GM19351 (cell line): ENCODE measurements around the gene ALG12.

Experiments
- ATAC-seq: cut with Tn5 transposase; IDR thresholded peaks from one replicate; pipeline ENCODE4 v1.9.1; 2021; ENCODE audit warnings: mild to moderate bottlenecking, moderate library complexity; ENCODE audit not compliant: unreplicated experiment

Gene ALG12

GRCh38 chr22:49913446-49913845 is 4.8 kb downstream of the ALG12 start:
- no peak for ATAC-seq

- no peak for ATAC-seq
Observed at GRCh38 chr22:49913026-49913425, 5.2 kb downstream of the ALG12 start.

GRCh38 chr22:49911881-49912625 is 6.2 kb downstream of the ALG12 start:
- no peak for ATAC-seq

GRCh38 chr22:49910229-49911155 is 7.7 kb downstream of the ALG12 start:
- ATAC-seq: no peak

- ATAC-seq: no peak
Observed at GRCh38 chr22:49909476-49910205, 8.6 kb downstream of the ALG12 start.

- no peak for ATAC-seq
Observed at GRCh38 chr22:49907807-49908206, 10.4 kb downstream of the ALG12 start.

GRCh38 chr22:49906799-49907290 is 11.4 kb downstream of the ALG12 start:
- ATAC-seq: no peak

GRCh38 chr22:49906071-49906798 is 12.0 kb downstream of the ALG12 start:
- ATAC-seq: no peak

GRCh38 chr22:49905465-49905864 is 12.8 kb downstream of the ALG12 start:
- no peak for ATAC-seq

GRCh38 chr22:49904040-49904369 is 14.2 kb downstream of the ALG12 start:
- no peak for ATAC-seq

- no peak for ATAC-seq
Observed at GRCh38 chr22:49903322-49904039, 14.8 kb downstream of the ALG12 start.

GRCh38 chr22:49901457-49901856 is 16.8 kb downstream of the ALG12 start:
- ATAC-seq: no peak

- ATAC-seq: no peak
Observed at GRCh38 chr22:49900441-49901230, 17.6 kb downstream of the ALG12 start.

GRCh38 chr22:49899530-49899929 is 18.7 kb downstream of the ALG12 start:
- ATAC-seq: no peak

GRCh38 chr22:49897015-49897684 is 21.1 kb downstream of the ALG12 start:
- ATAC-seq: no peak

GRCh38 chr22:49896201-49896600 is 22.0 kb downstream of the ALG12 start:
- ATAC-seq: no peak

- ATAC-seq: no peak
Observed at GRCh38 chr22:49894322-49895054, 23.8 kb downstream of the ALG12 start.

- no peak for ATAC-seq
Observed at GRCh38 chr22:49893025-49893424, 25.2 kb downstream of the ALG12 start.
